ENCODE measurements around the gene ADGRG4.
A peak's percentile ranks its signal among the peaks of the same experiment; 100 is the strongest.
"Not testable (repeated sequence)": the region's sequence is repeated elsewhere in the genome, so short reads cannot be mapped to it uniquely, and the experiment has no call there.

ADGRG4 gene

GRCh38 chrX:136300721-136301120 lies at the start of gene ADGRG4:
Gene ADGRG4, plus strand, starts transcription at chrX:136300963. Its CDS starts 7,815 bp downstream, at chrX:136308778.
- H3K4me3 Mint-ChIP-seq; H3K27ac Mint-ChIP-seq; H3K27me3 Mint-ChIP-seq; H3K4me1 Mint-ChIP-seq (ENCODE audit: low read depth); H3K36me3 Mint-ChIP-seq; H3K9me3 Mint-ChIP-seq (ENCODE audit: low read depth): not testable (repeated sequence)

GRCh38 chrX:136251041-136251991 lies 49.4 kb upstream of the ADGRG4 start, which contains the start of gene MAP7D3:
Gene MAP7D3, minus strand, starts transcription at chrX:136251400. Its CDS starts 42 bp downstream, at chrX:136251358.
- Mint-ChIP-seq H3K4me1 (ENCODE audit: low read depth) (peaks cover 11% of the 10 kb centered on the region), H3K36me3 (no peaks in the 10 kb centered on the region), H3K4me3 (peak within 1 kb of the TSS; percentile 91), H3K27me3 (no peaks in the 10 kb centered on the region), H3K9me3 (ENCODE audit: low read depth) (no peaks in the 10 kb centered on the region), H3K27ac (peak within 1 kb of the TSS; percentile 81)

- no peaks in the 10 kb centered on the region for H3K27me3 Mint-ChIP-seq
- H3K4me1 Mint-ChIP-seq (ENCODE audit: low read depth): peaks cover 17% of the 10 kb centered on the region
- no peaks in the 10 kb centered on the region for H3K36me3 Mint-ChIP-seq
- no peaks in the 10 kb centered on the region for H3K9me3 Mint-ChIP-seq (ENCODE audit: low read depth)
- no peak overlapping the region for H3K4me3 Mint-ChIP-seq
- no peak overlapping the region for H3K27ac Mint-ChIP-seq
Measured at GRCh38 chrX:136255541-136255940, 45.2 kb upstream of the ADGRG4 start.

- H3K4me3 Mint-ChIP-seq: no peak overlapping the region
- no peaks in the 10 kb centered on the region for H3K9me3 Mint-ChIP-seq (ENCODE audit: low read depth)
- H3K36me3 Mint-ChIP-seq: no peaks in the 10 kb centered on the region
- peaks cover 17% of the 10 kb centered on the region for H3K4me1 Mint-ChIP-seq (ENCODE audit: low read depth)
- H3K27me3 Mint-ChIP-seq: no peaks in the 10 kb centered on the region
- H3K27ac Mint-ChIP-seq: no peak overlapping the region
Measured at GRCh38 chrX:136256026-136256425, 44.7 kb upstream of the ADGRG4 start.

GRCh38 chrX:136258951-136259350 lies 41.8 kb upstream of the ADGRG4 start:
- Mint-ChIP-seq H3K4me3 (no peak overlapping the region), H3K4me1 (ENCODE audit: low read depth) (peaks cover 12% of the 10 kb centered on the region), H3K27ac (peak overlapping the region; percentile 58), H3K9me3 (ENCODE audit: low read depth) (no peaks in the 10 kb centered on the region), H3K36me3 (no peaks in the 10 kb centered on the region), H3K27me3 (no peaks in the 10 kb centered on the region)

GRCh38 chrX:136259543-136259942 lies 41.2 kb upstream of the ADGRG4 start:
- Mint-ChIP-seq H3K27me3 (no peaks in the 10 kb centered on the region), H3K9me3 (ENCODE audit: low read depth) (no peaks in the 10 kb centered on the region), H3K4me3 (peak overlapping the region; percentile 35), H3K27ac (peak overlapping the region; percentile 58), H3K4me1 (ENCODE audit: low read depth) (peaks cover 12% of the 10 kb centered on the region), H3K36me3 (no peaks in the 10 kb centered on the region)

GRCh38 chrX:136260776-136261175 lies 40.0 kb upstream of the ADGRG4 start:
- H3K27me3 Mint-ChIP-seq: no peaks in the 10 kb centered on the region
- no peak overlapping the region for H3K27ac Mint-ChIP-seq
- peaks cover 12% of the 10 kb centered on the region for H3K4me1 Mint-ChIP-seq (ENCODE audit: low read depth)
- no peaks in the 10 kb centered on the region for H3K9me3 Mint-ChIP-seq (ENCODE audit: low read depth)
- H3K36me3 Mint-ChIP-seq: no peaks in the 10 kb centered on the region
- H3K4me3 Mint-ChIP-seq: no peak overlapping the region

GRCh38 chrX:136261321-136261720 lies 39.4 kb upstream of the ADGRG4 start:
- H3K9me3 Mint-ChIP-seq (ENCODE audit: low read depth): no peaks in the 10 kb centered on the region
- no peaks in the 10 kb centered on the region for H3K27me3 Mint-ChIP-seq
- no peak overlapping the region for H3K4me3 Mint-ChIP-seq

GRCh38 chrX:136262243-136262642 lies 38.5 kb upstream of the ADGRG4 start:
- no peak overlapping the region for H3K27ac Mint-ChIP-seq
- peaks cover 12% of the 10 kb centered on the region for H3K4me1 Mint-ChIP-seq (ENCODE audit: low read depth)
- H3K36me3 Mint-ChIP-seq: no peaks in the 10 kb centered on the region
- no peaks in the 10 kb centered on the region for H3K9me3 Mint-ChIP-seq (ENCODE audit: low read depth)
- no peaks in the 10 kb centered on the region for H3K27me3 Mint-ChIP-seq
- H3K4me3 Mint-ChIP-seq: no peak overlapping the region

More at GRCh38 chrX:136261321-136261720, 39.4 kb upstream of the ADGRG4 start:
- Mint-ChIP-seq H3K4me1 (ENCODE audit: low read depth) (peaks cover 12% of the 10 kb centered on the region), H3K36me3 (no peaks in the 10 kb centered on the region), H3K27ac (no peak overlapping the region)

- Mint-ChIP-seq H3K36me3 (no peaks in the 10 kb centered on the region), H3K27me3 (no peaks in the 10 kb centered on the region), H3K27ac (no peak overlapping the region), H3K4me3 (no peak overlapping the region), H3K9me3 (ENCODE audit: low read depth) (no peaks in the 10 kb centered on the region), H3K4me1 (ENCODE audit: low read depth) (peaks cover 12% of the 10 kb centered on the region)
Measured at GRCh38 chrX:136262812-136263315, 37.9 kb upstream of the ADGRG4 start.

GRCh38 chrX:136266828-136267227 lies 33.9 kb upstream of the ADGRG4 start:
- Mint-ChIP-seq H3K27ac (no peak overlapping the region), H3K36me3 (no peaks in the 10 kb centered on the region), H3K27me3 (no peaks in the 10 kb centered on the region), H3K4me1 (ENCODE audit: low read depth) (no peaks in the 10 kb centered on the region), H3K4me3 (no peak overlapping the region), H3K9me3 (ENCODE audit: low read depth) (no peaks in the 10 kb centered on the region)

GRCh38 chrX:136268051-136269048 lies 32.4 kb upstream of the ADGRG4 start:
- H3K27me3 Mint-ChIP-seq: no peaks in the 10 kb centered on the region
- H3K9me3 Mint-ChIP-seq (ENCODE audit: low read depth): no peaks in the 10 kb centered on the region
- no peaks in the 10 kb centered on the region for H3K36me3 Mint-ChIP-seq
- no peak overlapping the region for H3K4me3 Mint-ChIP-seq
- no peak overlapping the region for H3K27ac Mint-ChIP-seq
- H3K4me1 Mint-ChIP-seq (ENCODE audit: low read depth): no peaks in the 10 kb centered on the region

- Mint-ChIP-seq H3K4me3 (no peak overlapping the region), H3K4me1 (ENCODE audit: low read depth) (no peaks in the 10 kb centered on the region), H3K9me3 (ENCODE audit: low read depth) (no peaks in the 10 kb centered on the region), H3K27me3 (no peaks in the 10 kb centered on the region), H3K27ac (no peak overlapping the region), H3K36me3 (no peaks in the 10 kb centered on the region)
Measured at GRCh38 chrX:136269921-136270320, 30.8 kb upstream of the ADGRG4 start.

GRCh38 chrX:136271300-136271699 lies 29.5 kb upstream of the ADGRG4 start:
- Mint-ChIP-seq H3K4me1 (ENCODE audit: low read depth) (no peaks in the 10 kb centered on the region), H3K36me3 (no peaks in the 10 kb centered on the region), H3K4me3 (no peak overlapping the region), H3K27me3 (no peaks in the 10 kb centered on the region), H3K9me3 (ENCODE audit: low read depth) (no peaks in the 10 kb centered on the region), H3K27ac (no peak overlapping the region)

All from activated naive CD8-positive, alpha-beta T cell (primary cell).